Mucosa of rectum (tissue), 2 donors: Measurements from ENCODE around the gene GLB1L2.
"Not testable (repeated sequence)": the region's sequence is repeated elsewhere in the genome, so short reads cannot be mapped to it uniquely, and the experiment has no call there.

Experiments
- H3K27ac ChIP-seq, 2 donors: one replicate each; pipeline ENCODE4 v1.7.0; 2013; ENCODE audit warnings: inconsistent platforms in 2 of 2, low read depth in 2 of 2, low read length in 2 of 2
- H3K27me3 ChIP-seq, 2 donors: one replicate each; pipeline ENCODE4 v1.7.0; 2013; ENCODE audit warnings: low read length in 2 of 2; ENCODE audit not compliant: control insufficient read depth in 2 of 2, insufficient read depth in 2 of 2
- H3K36me3 ChIP-seq, 2 donors: one replicate each; pipeline ENCODE4 v1.7.0; 2013; ENCODE audit warnings: low read length in 2 of 2; ENCODE audit not compliant: control insufficient read depth in 2 of 2, insufficient read depth in 2 of 2
- H3K4me1 ChIP-seq, 2 donors: one replicate each; pipeline ENCODE4 v1.7.0; 2013; ENCODE audit warnings: low read length in 2 of 2, mild to moderate bottlenecking in 1 of 2; ENCODE audit not compliant: control insufficient read depth in 2 of 2, insufficient read depth in 2 of 2
- H3K4me3 ChIP-seq, 2 donors: one replicate each; pipeline ENCODE4 v1.7.0; 2013; ENCODE audit warnings: low read length in 2 of 2
- H3K9ac ChIP-seq, 2 donors: one replicate each; pipeline ENCODE4 v1.7.0; 2013; ENCODE audit warnings: low read length in 2 of 2, low read depth in 1 of 2, mild to moderate bottlenecking in 1 of 2
- H3K9me3 ChIP-seq, 2 donors: one replicate each; pipeline ENCODE4 v1.7.0; 2013; ENCODE audit warnings: low read length in 2 of 2; ENCODE audit not compliant: control insufficient read depth in 2 of 2
- donor health status: healthy.
- donor health status: Normal muscosa, but diverticular disease.

GLB1L2 gene

GRCh38 chr11:134291196-134291595 is 40.6 kb upstream of the GLB1L2 start:
- Histone ChIP-seq H3K27ac (no peak overlapping the region), H3K4me1 (no peaks in the 10 kb centered on the region), H3K36me3 (no peaks in the 10 kb centered on the region), H3K4me3 (no peak overlapping the region), H3K9me3 (no peaks in the 10 kb centered on the region), H3K9ac (no peak overlapping the region), H3K27me3 (peaks cover 0 to 3% of the 10 kb centered on the region in 2 donors)

GRCh38 chr11:134292661-134293060 is 39.1 kb upstream of the GLB1L2 start:
- Histone ChIP-seq H3K36me3 (no peaks in the 10 kb centered on the region), H3K4me1 (no peaks in the 10 kb centered on the region), H3K4me3 (no peak overlapping the region), H3K9ac (no peak overlapping the region), H3K27ac (no peak overlapping the region), H3K27me3 (peaks cover 0 to 3% of the 10 kb centered on the region in 2 donors), H3K9me3 (no peaks in the 10 kb centered on the region)

- Histone ChIP-seq H3K4me1 (no peaks in the 10 kb centered on the region), H3K4me3 (no peak overlapping the region), H3K9ac (no peak overlapping the region), H3K27me3 (peaks cover 0 to 3% of the 10 kb centered on the region in 2 donors), H3K36me3 (no peaks in the 10 kb centered on the region), H3K9me3 (no peaks in the 10 kb centered on the region), H3K27ac (no peak overlapping the region)
Measured at GRCh38 chr11:134293119-134294113, 38.4 kb upstream of the GLB1L2 start.

GRCh38 chr11:134294664-134295063 is 37.1 kb upstream of the GLB1L2 start:
- H3K9ac ChIP-seq: no peak overlapping the region
- H3K4me3 ChIP-seq: no peak overlapping the region
- H3K27ac ChIP-seq: no peak overlapping the region
- H3K4me1 ChIP-seq: no peaks in the 10 kb centered on the region
- H3K36me3 ChIP-seq: no peaks in the 10 kb centered on the region
- H3K9me3 ChIP-seq: no peaks in the 10 kb centered on the region
- peaks cover 0 to 3% of the 10 kb centered on the region in 2 donors for H3K27me3 ChIP-seq

- Histone ChIP-seq H3K27ac (no peak overlapping the region), H3K27me3 (no peaks in the 10 kb centered on the region), H3K4me1 (no peaks in the 10 kb centered on the region), H3K36me3 (no peaks in the 10 kb centered on the region), H3K9ac (no peak overlapping the region), H3K4me3 (no peak overlapping the region), H3K9me3 (no peaks in the 10 kb centered on the region)
Measured at GRCh38 chr11:134312223-134312622, 19.6 kb upstream of the GLB1L2 start.

GRCh38 chr11:134312807-134313206 is 19.0 kb upstream of the GLB1L2 start:
- H3K4me3 ChIP-seq: no peak overlapping the region
- peaks cover 0 to 1% of the 10 kb centered on the region in 2 donors for H3K9me3 ChIP-seq
- H3K9ac ChIP-seq: no peak overlapping the region
- no peaks in the 10 kb centered on the region for H3K36me3 ChIP-seq
- no peaks in the 10 kb centered on the region for H3K27me3 ChIP-seq
- H3K27ac ChIP-seq: no peak overlapping the region
- H3K4me1 ChIP-seq: no peaks in the 10 kb centered on the region

GRCh38 chr11:134313379-134313778 is 18.4 kb upstream of the GLB1L2 start:
- no peaks in the 10 kb centered on the region for H3K36me3 ChIP-seq

GRCh38 chr11:134313821-134314607 is 17.8 kb upstream of the GLB1L2 start:
- no peak overlapping the region for H3K9ac ChIP-seq

More at GRCh38 chr11:134313379-134313778, 18.4 kb upstream of the GLB1L2 start:
- Histone ChIP-seq H3K27me3 (no peaks in the 10 kb centered on the region), H3K4me3 (no peak overlapping the region), H3K27ac (no peak overlapping the region), H3K9ac (no peak overlapping the region), H3K4me1 (no peaks in the 10 kb centered on the region), H3K9me3 (peaks cover 4% of the 10 kb centered on the region in 2 donors)

GRCh38 chr11:134317103-134317502 is 14.7 kb upstream of the GLB1L2 start:
- Histone ChIP-seq H3K9me3 (peaks cover 4 to 6% of the 10 kb centered on the region in 2 donors), H3K9ac (no peak overlapping the region), H3K4me3 (no peak overlapping the region), H3K4me1 (no peaks in the 10 kb centered on the region), H3K27me3 (peaks cover 0 to 2% of the 10 kb centered on the region in 2 donors), H3K27ac (no peak overlapping the region), H3K36me3 (no peaks in the 10 kb centered on the region)

More at GRCh38 chr11:134313821-134314607, 17.8 kb upstream of the GLB1L2 start:
- Histone ChIP-seq H3K36me3 (no peaks in the 10 kb centered on the region), H3K27ac (no peak overlapping the region), H3K27me3 (no peaks in the 10 kb centered on the region), H3K4me1 (no peaks in the 10 kb centered on the region), H3K4me3 (no peak overlapping the region), H3K9me3 (peaks cover 4 to 6% of the 10 kb centered on the region in 2 donors)

GRCh38 chr11:134321373-134321772 is 10.4 kb upstream of the GLB1L2 start:
- not testable (repeated sequence) for H3K27ac ChIP-seq, H3K36me3 ChIP-seq, H3K4me3 ChIP-seq, H3K27me3 ChIP-seq, H3K9ac ChIP-seq, H3K4me1 ChIP-seq, H3K9me3 ChIP-seq
